Stimulated activated naive CD4-positive, alpha-beta T cell (primary cell): ENCODE results near the gene AXIN2.
"Not testable (repeated sequence)": the region's sequence is repeated elsewhere in the genome, so short reads cannot be mapped to it uniquely, and the experiment has no call there.

Source experiments
- DNase-seq, 6 experiments: peaks; one replicate each; lab custom pipeline; 2025; lab: John Stamatoyannopoulos, UW

AXIN2 gene

GRCh38 chr17:65536573-65537342, 24.7 kb downstream of the AXIN2 start:
- DNase-seq: no peak

DNA sequence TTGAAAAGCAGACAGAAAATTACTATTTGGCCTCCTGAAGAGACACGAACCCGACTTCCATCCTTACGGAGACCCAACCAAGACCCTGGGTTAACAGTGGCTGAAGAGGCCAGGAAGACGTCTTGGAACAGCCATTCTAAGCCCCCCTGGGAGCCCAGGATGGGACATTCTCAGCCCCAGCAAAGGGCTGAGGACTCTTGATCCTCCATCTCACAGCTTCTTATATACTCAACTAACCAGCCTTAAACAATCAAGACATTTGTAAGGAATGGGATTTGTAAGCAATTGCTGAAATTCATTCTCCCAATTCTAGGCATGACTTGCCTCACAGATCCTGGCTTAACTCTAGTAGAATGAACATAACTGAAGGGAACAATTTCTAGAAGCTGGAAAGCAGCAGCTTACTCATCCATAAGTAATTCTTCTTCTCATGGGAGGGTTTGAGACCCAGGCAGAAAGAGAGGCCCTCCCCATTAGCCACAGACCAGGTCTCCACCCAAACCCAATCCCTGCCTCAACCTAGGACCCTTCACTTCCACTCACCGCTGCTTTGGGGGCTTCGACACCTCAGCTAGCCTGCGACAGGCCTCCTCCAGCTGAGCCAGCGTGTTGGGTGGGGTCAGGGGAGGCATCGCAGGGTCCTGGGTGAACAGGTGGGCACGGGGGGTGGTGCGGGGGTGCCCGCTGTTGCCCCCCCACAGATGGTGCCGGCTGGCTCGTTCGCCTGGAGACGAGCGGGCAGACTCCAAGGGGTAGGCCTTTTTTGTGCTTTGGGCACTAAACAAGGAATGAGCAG, 25.5 kb downstream of the AXIN2 start:
- no peak for DNase-seq

DNA sequence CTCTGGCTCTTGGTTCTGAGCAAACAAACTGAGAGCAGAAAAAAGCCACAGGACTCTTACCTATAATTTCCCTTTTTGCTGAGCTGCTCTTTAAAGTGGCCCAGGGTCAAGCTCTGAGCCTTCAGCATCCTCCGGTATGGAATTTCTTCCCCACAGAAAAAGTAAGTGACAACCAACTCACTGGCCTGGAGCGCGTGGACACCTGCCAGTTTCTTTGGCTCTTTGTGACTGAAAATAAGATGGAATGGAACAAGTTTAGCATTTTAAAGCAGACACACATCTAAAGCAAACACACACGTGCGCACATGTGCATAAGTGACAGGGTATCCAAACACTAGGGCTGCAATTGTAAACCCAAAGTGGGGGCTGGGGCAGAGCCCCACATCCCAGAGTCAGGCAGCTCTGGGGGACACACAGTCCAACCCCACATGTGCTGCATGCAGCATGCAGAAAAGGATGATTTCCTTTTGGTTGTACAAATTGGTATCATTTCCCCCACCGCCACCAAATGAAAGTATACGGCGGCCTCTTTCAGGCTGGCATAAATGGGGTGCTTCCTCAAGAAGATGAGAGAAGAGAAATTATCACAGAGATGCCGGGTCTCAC, 27.5 kb downstream of the AXIN2 start:
- DNase-seq: no peak

DNA sequence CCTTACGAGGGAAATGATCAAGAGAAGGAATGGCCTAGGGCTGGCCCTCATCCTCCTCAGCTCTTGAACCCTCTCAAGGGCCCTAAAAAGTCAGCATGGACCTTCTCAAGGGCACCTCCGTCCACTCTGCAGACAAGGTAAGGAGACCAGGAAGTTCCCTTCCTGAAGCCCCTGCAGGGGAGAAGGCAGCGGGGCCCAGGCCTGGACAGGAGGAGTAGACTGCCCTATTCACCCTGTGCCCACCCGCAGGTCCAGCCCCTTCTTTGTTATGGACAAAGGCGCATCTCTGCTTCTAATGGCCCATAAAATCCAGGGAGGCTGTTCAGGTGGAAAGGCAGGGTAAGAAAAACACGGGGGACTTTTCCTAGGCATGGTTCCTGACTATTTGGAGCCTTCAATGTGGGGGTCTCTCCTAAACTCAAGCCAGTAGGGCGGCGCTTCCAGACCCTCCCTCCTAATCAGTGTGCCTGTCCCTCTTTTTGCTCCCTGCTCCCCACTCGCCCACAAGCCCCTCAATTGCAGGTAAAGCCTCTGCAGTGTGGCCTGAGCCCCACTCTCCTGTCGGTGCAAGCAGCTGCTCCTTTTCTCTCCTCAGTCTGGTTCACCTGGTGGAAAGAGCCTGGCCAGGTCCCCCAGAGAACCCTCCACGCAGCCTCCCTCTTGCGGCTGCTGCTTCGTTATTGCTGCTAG, 28.2 kb downstream of the AXIN2 start:
- DNase-seq: no peak

DNA sequence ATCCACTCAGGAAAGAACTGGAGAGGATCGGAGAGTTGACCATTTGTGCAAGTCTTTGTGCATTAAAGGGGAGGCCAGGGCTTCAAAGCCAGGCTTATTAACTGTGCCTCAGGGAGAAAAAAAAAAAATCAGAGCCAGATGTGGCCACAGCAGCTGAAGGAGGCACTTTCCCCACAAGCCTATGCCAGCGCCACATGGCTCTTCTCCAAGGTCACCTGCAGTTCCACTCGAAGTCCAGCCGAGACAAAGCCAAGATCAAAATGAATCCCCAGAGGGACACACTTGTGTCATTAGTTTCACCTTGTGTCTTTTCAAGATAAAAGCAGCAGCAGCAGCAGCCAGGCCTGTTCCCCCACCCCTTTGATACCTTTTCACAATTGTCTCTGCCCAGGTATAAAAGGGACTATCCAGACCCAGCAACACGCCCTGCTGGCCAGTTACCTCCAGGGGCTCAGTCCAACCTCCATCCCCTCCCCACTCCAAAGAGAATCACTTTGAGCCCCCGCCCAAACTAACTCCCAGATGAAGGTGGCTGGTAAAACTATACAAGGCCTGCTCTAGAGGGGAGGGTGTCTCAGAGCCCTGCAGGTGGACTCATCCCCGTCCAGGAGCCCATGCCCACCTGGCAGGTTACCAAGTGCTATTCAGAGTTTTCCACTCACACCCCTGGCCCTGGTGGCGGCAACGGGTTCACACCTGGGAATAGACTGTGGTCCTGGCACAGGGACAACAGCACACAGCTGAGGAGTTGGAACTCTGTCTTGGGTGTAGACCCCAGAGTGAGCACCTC, 29.2 kb downstream of the AXIN2 start:
- no peak for DNase-seq

DNA sequence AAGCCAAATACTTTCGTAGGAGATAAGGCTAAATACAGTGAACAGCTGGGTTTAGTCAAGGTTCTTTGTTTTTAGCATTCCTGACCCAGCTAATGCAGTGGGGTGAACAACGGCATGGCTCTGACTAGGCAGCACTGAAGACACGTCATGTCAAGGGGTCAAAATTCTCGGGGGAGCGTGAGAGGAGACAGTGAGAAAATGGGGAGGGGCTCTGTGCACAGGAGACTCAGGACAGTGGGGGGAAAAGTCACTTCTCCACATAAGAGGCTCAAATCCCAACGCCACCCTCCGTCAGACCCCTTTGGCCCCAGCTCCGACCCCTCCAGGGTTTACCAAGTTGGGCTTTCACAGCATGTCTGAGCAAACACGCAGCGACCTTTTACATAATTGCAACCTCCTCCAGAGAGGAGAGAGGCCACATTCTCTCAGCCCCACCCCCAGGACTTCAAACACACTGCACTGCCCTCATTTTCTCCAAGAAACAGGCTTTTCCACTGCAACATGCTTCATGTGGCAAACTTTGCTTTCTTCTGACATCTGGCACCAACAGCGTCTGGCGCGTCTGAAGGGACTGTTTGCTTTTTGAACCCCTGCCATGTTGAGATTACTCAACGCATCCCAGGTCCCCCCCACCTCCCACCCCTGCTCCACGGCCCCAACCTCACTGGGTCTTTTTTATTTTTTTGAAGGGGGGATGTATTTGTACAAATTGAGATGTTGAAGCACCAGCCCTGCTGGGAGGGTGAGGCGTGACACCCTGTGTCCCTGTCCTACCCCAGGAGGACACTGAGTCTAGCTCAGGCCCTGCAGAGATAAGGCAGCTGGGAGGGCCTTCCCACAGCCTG, 30.0 kb downstream of the AXIN2 start:
- DNase-seq: peak in 1 of 6 experiments; percentile 20

GRCh38 chr17:65530523-65531255, 30.8 kb downstream of the AXIN2 start:
- DNase-seq: no peak

DNA sequence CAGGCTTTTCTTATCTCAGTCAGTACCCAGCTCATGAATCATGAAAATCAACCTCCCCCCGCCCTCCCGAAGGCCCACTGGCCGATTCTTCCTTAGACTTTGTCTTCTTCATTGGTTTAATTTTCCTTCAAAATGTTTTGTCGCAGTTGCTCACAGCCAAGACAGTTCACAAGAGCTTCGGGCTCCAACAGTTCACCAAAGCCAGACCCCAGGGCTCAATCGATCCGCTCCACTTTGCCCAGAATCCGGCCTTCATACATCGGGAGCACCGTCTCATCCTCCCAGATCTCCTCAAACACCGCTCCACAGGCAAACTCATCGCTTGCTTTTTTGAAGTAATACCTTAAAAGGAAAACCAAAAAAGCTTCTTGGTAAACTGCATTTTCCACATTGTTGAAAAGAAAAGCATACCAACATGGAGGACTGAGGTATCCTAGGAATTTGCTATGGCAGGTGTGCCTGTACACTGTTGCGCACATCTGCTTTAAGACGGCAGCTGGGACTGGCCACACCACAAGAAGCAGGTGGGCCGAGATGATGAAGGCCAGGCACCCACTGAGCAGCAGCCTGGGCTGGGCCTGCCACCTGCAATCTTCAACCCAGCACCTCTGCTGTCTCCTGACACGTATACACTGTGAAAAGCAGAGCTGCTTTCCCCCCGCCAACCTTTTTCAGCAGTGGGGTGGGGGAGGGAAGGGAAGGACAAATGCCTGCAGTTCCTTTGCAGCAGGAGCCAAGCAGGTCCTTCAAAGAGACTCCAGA, 31.5 kb downstream of the AXIN2 start:
- no peak for DNase-seq

GRCh38 chr17:65529040-65529633, 32.3 kb downstream of the AXIN2 start:
- DNase-seq: no peak

DNA sequence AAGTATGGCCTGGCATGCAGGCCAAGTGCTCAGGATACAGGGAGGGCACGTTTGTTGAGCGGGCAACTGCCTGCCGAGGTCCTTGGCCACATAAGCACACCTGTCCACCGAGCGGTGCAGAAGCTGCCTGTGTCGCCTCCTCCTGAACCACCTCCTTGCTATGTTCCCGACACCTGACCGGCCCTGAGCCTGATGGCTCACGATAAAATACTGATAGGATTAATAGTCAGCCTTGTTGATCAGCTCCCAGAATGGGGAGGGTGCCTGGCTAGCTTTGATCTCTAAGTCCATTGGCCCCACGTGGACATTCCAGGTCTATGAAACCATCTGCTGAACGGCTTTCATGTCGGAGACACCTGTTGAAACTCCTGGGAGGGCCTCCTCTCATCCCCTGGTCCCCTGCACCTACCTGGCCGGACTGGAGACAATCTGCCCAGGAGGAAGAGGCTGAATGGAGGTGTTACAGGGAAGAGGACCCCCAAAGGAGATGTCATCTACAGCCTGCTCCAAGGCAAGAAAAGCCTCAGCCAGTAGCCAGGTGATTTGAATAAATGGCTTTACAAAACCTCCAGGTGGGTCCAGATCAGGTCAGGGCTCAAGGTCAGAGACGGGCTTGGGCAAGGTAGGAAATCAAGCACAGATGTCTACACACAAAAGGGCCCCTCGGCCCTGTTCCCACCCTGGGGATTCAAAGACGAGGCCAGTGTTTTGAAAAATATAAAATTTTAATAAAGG, 33.4 kb downstream of the AXIN2 start:
- no peak for DNase-seq

- DNase-seq: no peak
Observed at GRCh38 chr17:65527381-65527780, 34.1 kb downstream of the AXIN2 start.

DNA sequence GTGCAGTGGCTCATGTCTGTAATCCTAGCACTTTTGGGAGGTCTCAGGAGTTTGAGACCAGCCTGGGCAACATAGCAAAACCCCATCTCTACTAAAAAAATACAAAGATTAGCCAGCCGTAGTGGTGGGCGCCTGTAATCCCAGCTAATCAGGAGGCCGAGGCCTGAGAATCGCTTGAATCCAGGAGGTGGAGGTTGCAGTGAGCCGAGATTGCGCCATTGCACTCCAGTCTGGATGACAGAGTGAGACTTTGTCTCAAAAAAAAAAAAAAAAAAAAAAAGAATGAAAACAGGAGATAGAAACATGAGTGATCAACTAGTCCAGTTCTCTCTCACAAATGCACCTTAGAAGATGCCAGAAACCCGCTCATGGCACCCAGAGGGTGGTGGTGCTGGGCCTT, 34.6 kb downstream of the AXIN2 start:
- not testable (repeated sequence) for DNase-seq

DNA sequence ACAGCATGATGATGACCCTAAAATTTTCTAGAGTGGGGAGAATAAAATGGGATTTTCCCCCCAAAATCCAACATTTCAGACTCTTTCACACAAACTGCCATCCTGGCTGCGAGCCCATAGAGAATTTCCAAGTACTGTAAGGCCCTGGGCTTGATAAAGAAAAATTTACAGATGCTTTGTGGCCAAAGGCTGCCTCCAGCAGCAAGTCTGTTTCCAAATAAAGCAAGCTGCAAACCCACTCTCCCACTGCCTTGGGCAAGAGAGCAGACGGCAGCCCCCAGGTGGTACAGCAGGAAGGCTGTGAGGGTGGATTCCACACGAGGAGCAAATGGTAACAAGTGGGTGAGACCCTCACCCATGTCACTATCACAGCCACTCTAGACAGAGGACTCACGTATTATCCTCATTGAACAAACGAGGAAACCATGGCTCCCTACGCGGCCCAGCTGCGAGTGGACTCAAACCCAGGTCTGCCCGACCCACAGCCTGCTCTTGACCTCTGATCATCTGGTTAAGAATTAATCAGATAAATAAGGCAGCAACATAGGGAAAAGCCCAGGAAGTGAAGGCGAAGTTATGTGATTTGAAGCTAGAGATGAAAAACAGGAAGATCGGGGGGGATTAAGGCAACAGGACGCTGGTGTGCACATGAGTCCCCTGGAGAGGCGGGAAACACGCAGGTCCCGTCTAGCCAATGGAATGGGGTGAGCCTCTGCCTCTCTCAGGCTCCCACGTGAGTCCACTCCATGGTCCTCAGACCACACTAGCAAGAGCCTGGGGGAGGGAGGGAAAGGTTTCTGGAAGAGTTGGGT, 37.4 kb downstream of the AXIN2 start:
- peak in 1 of 6 experiments; percentile 64 for DNase-seq

DNA sequence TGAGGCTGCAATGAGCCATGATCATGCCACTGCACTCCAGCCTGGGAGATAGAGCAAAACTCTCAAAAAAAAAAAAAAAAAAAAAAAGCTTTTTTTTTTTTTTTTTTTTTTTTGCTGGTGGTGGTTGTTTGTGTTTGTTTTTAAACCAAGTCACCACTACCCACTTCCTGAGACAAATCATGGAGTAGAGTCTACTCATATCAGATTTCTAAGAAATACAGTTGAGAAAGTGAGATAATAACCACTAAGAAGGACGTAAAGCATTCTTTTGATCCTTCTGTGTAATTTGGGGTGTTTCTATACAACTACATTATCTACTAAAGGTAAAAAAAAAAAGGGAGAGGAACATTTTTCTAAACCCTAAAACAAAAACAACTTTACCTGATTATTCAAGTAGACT, 38.0 kb downstream of the AXIN2 start:
- DNase-seq: peak in 3 of 6 experiments; percentile 75 to 77 (median 75)

- DNase-seq: peak in 1 of 6 experiments; percentile 10
Observed at GRCh38 chr17:65522751-65523404, 38.6 kb downstream of the AXIN2 start.

- no peak for DNase-seq
Observed at GRCh38 chr17:65519462-65519861, 42.0 kb downstream of the AXIN2 start.

DNA sequence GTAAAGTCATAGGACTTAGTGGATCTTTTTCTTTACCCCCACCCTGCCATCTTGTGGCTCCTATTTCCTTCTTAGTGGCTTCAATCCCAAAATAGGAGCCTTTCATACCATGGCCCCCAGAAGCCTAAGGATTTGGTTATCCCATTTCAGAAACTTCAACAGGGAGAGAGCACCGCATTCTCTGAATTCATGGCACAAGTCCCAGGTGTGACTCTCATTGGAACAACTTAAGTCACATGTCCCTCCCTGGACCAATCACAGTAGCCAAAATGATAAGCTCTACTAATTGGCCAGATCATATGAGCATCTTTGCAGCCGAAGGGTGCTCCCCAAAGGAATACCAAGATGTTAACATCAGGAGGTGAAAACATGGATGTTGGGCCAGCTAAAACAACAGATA, 43.2 kb downstream of the AXIN2 start:
- no peak for DNase-seq
